ENCODE results near the gene CPVL.

GRCh38 chr7:29080803-29081202, 65.5 kb downstream of the CPVL start:
- TF ChIP-seq CTCF (conservative IDR thresholded peaks at IDR 0.05; ENCODE audit: low read depth, low read length): no peak
- no peak for TF ChIP-seq EZH2 (IDR thresholded peaks at IDR 0.05; ENCODE audit: borderline replicate concordance, low read depth, low read length, poor library complexity, severe bottlenecking)
